Astrocyte (in vitro differentiated cells and primary cell): Measurements from ENCODE around the gene HS6ST1. TPM values are rescaled to one million over a fixed set of nuclear protein-coding genes. Genes with fewer than 3 reads are reported as not detected.

Experiments used
- DNase-seq: peaks from one replicate; pipeline ENCODE4 v3.0.0-alpha.2; 2010; ENCODE audit warnings: low read depth
- FAIRE-seq: peaks from 2 replicates; lab custom pipeline; 2011; peaks lifted over from hg19 to GRCh38; lab: Jason Lieb, UNC
- H2AFZ ChIP-seq: 2 replicates; pipeline ENCODE4 v1.6.0; 2012; ENCODE audit warnings: low read depth, low read length, inconsistent platforms
- H3K27ac ChIP-seq: 2 replicates; pipeline ENCODE4 v1.5.1; 2011; ENCODE audit warnings: low read depth, low read length, inconsistent platforms
- H3K27me3 ChIP-seq: 2 replicates; pipeline ENCODE4 v1.6.0; 2011; ENCODE audit warnings: low read length, inconsistent platforms; ENCODE audit not compliant: insufficient read depth
- H3K36me3 ChIP-seq: 2 replicates; pipeline ENCODE4 v1.5.1; 2011; ENCODE audit warnings: low read length, inconsistent platforms; ENCODE audit not compliant: insufficient read depth
- H3K4me1 ChIP-seq: 2 replicates; pipeline ENCODE4 v1.5.1; 2011; ENCODE audit warnings: low read length, inconsistent platforms; ENCODE audit not compliant: insufficient read depth
- H3K4me2 ChIP-seq: 2 replicates; pipeline ENCODE4 v1.6.0; 2012; ENCODE audit warnings: low read length, inconsistent platforms
- H3K4me3 ChIP-seq: 2 replicates; pipeline ENCODE4 v1.5.1; 2011; ENCODE audit warnings: low read depth, mild to moderate bottlenecking, low read length, inconsistent platforms; ENCODE audit not compliant: insufficient read depth
- H3K79me2 ChIP-seq: 2 replicates; pipeline ENCODE4 v1.6.0; 2012; ENCODE audit warnings: mild to moderate bottlenecking, low read length, inconsistent platforms; ENCODE audit not compliant: insufficient read depth
- H3K9ac ChIP-seq: 2 replicates; pipeline ENCODE4 v1.6.0; 2012; ENCODE audit warnings: mild to moderate bottlenecking, low read length, inconsistent platforms
- H3K9me3 ChIP-seq: 2 replicates; pipeline ENCODE4 v1.5.1; 2012; ENCODE audit warnings: low read depth, mild to moderate bottlenecking, low read length, inconsistent platforms; ENCODE audit not compliant: insufficient read depth
- H4K20me1 ChIP-seq: 2 replicates; pipeline ENCODE4 v1.6.0; 2012; ENCODE audit warnings: low read length, inconsistent platforms; ENCODE audit not compliant: insufficient read depth
- H3K27ac Mint-ChIP-seq: one replicate; pipeline ENCODE4 v1.8.0; 2021; ENCODE audit warnings: mild to moderate bottlenecking, mixed read lengths; ENCODE audit not compliant: unreplicated experiment
- H3K27me3 Mint-ChIP-seq: one replicate; pipeline ENCODE4 v1.8.0; 2021; ENCODE audit warnings: low read depth, mixed read lengths; ENCODE audit not compliant: unreplicated experiment
- H3K36me3 Mint-ChIP-seq: one replicate; pipeline ENCODE4 v1.8.0; 2021; ENCODE audit warnings: low read depth, mixed read lengths; ENCODE audit not compliant: unreplicated experiment
- H3K4me1 Mint-ChIP-seq: one replicate; pipeline ENCODE4 v1.8.0; 2021; ENCODE audit warnings: low read depth, mixed read lengths; ENCODE audit not compliant: unreplicated experiment
- H3K4me3 Mint-ChIP-seq: one replicate; pipeline ENCODE4 v1.8.0; 2021; ENCODE audit warnings: mild to moderate bottlenecking, moderate library complexity, mixed read lengths; ENCODE audit not compliant: unreplicated experiment
- H3K9me3 Mint-ChIP-seq: one replicate; pipeline ENCODE4 v1.8.0; 2021; ENCODE audit warnings: mild to moderate bottlenecking, mixed read lengths; ENCODE audit not compliant: unreplicated experiment
- CTCF ChIP-seq: IDR thresholded peaks from 2 replicates; pipeline ENCODE4 v1.5.1; 2011; ENCODE audit warnings: low read depth, mild to moderate bottlenecking, inconsistent platforms, low read length, moderate library complexity; ENCODE audit not compliant: insufficient read depth
- EZH2 ChIP-seq: IDR thresholded peaks from 2 replicates; pipeline ENCODE4 v1.6.1; 2012; ENCODE audit warnings: mild to moderate bottlenecking, low read length, inconsistent platforms; ENCODE audit not compliant: insufficient read depth
- total RNA-seq: library from RNA; stranded (reverse); gene quantifications from 2 replicates; pipeline ENCODE4 v1.2.1, GENCODE V29; 2021

Gene HS6ST1
- total RNA-seq, 1 donor from 2014 or later = 20.5 TPM

GRCh38 chr2:128293426-128293755 is 25.3 kb downstream of the HS6ST1 start:
- FAIRE-seq (no peak), DNase-seq (no peak)
- no peaks in the 10 kb centered on the region for H3K9me3 ChIP-seq
- no peak overlapping the region for H2AFZ ChIP-seq
- Mint-ChIP-seq H3K4me1 (no peaks in the 10 kb centered on the region), H3K27ac (no peak overlapping the region), H3K36me3 (peaks cover 5% of the 10 kb centered on the region), H3K4me3 (no peak overlapping the region), H3K27me3 (no peaks in the 10 kb centered on the region), H3K9me3 (peaks cover 11% of the 10 kb centered on the region)
- H3K27me3 ChIP-seq = no peaks in the 10 kb centered on the region
- no peaks in the 10 kb centered on the region for H3K4me1 ChIP-seq
- no peak overlapping the region for H3K27ac ChIP-seq
- H3K4me2 ChIP-seq = no peak overlapping the region
- peaks cover 65% of the 10 kb centered on the region for H4K20me1 ChIP-seq
- TF ChIP-seq EZH2 = no peak
- TF ChIP-seq CTCF = no peak
- H3K9ac ChIP-seq = no peak overlapping the region
- H3K4me3 ChIP-seq = no peak overlapping the region
- H3K79me2 ChIP-seq = peaks cover 75% of the 10 kb centered on the region
- H3K36me3 ChIP-seq = no peaks in the 10 kb centered on the region

DNA sequence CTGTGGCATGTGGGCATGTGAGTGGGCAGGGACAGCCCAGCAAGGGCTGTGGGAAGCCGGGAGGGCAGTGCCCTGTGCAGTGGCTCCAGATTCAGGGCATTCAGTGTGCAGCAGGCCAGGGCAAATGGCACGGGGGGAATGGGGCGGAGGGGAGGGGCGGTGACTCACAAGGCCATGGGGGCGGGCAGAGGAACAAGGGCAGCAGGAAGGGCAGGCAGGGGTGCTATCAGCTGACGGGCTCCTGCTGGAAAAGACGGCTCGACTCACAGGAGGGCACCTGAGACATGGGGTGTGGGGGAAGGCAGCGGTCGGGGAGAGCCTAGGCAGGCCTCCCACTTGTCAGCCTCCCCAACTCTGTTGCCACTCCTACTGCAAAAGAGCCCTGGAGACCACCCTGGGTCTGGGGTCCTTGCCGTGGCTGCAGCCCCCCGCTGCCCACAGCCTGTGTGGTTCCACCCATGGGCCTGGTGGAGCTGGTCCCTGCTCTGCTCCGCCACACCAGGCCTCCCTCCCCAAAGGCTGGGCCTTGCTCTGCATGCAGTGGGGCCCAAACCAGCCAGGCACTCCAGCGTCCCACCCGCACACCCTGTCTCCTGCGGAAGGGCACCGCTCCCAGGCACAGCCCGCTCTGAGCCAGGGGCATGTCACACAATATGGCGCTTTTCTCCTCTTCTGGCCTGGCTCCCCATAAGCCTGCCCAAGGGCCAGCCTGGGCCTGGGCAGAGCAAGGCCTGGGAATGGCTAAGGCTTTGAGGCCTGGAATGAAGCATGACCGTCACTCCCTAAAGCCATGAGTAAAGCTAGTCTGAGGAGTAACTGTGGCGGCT is 25.9 kb downstream of the HS6ST1 start:
- no peak overlapping the region for H2AFZ ChIP-seq
- H3K27me3 ChIP-seq = no peaks in the 10 kb centered on the region
- no peaks in the 10 kb centered on the region for H3K4me1 ChIP-seq
- no peak overlapping the region for H3K4me3 Mint-ChIP-seq
- no peak overlapping the region for H3K9ac ChIP-seq
- DNase-seq (no peak), FAIRE-seq (no peak)
- H4K20me1 ChIP-seq = peaks cover 69% of the 10 kb centered on the region
- H3K4me1 Mint-ChIP-seq = no peaks in the 10 kb centered on the region
- peaks cover 73% of the 10 kb centered on the region for H3K79me2 ChIP-seq
- TF ChIP-seq CTCF (no peak), EZH2 (no peak)
- H3K27me3 Mint-ChIP-seq = no peaks in the 10 kb centered on the region
- H3K4me3 ChIP-seq = no peak overlapping the region
- no peaks in the 10 kb centered on the region for H3K9me3 ChIP-seq
- peaks cover 5% of the 10 kb centered on the region for H3K36me3 Mint-ChIP-seq
- H3K27ac ChIP-seq = no peak overlapping the region
- H3K4me2 ChIP-seq = no peak overlapping the region
- no peak overlapping the region for H3K27ac Mint-ChIP-seq
- H3K36me3 ChIP-seq = no peaks in the 10 kb centered on the region
- H3K9me3 Mint-ChIP-seq = peaks cover 9% of the 10 kb centered on the region

DNA sequence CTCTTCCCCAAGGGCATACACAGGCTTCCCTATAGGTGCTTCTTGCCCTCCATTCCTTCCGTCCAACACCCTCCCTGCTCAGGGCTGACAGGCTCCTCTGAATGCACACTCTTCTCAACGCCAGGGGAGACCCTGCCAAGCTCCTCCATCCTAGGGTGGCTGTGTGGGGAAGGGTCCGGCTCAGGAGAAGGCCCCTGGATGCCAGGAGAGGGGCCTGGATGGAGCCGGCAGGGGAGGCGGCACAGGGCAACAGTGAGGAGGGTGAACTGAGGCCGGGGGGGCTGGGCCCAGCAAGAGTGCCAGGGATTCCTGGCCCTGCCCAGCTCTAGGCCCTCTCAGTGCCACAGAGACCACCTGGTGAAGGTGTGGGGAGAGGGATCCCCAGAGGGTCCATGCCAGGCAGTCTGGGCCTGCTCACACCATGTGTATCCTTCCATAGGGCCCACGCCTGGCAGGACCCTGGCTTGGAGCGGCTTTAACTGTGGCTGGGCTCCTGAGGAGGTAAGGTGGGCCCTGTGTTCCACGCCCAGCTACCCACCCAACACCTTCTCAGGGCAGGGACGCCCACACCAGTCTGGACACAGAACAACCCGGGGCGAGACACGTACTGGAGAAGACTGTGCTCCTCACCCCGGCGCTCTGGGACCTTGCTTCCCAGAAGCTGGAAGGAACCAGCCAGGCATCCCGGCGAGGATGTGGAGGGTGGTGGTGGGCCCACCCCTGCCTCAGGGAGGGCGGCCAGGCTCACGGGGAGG is 26.6 kb downstream of the HS6ST1 start:
- Mint-ChIP-seq H3K4me1 (no peaks in the 10 kb centered on the region), H3K9me3 (peaks cover 9% of the 10 kb centered on the region), H3K27ac (no peak overlapping the region), H3K4me3 (no peak overlapping the region), H3K27me3 (no peaks in the 10 kb centered on the region), H3K36me3 (peaks cover 5% of the 10 kb centered on the region)
- Histone ChIP-seq H3K27ac (no peak overlapping the region), H3K4me1 (no peaks in the 10 kb centered on the region), H3K36me3 (no peaks in the 10 kb centered on the region), H3K9me3 (no peaks in the 10 kb centered on the region), H2AFZ (no peak overlapping the region), H3K9ac (no peak overlapping the region), H3K27me3 (no peaks in the 10 kb centered on the region), H3K4me2 (no peak overlapping the region), H4K20me1 (peaks cover 68% of the 10 kb centered on the region), H3K4me3 (no peak overlapping the region), H3K79me2 (peaks cover 72% of the 10 kb centered on the region)
- DNase-seq (no peak), FAIRE-seq (no peak)
- no peak for TF ChIP-seq CTCF
- no peak for TF ChIP-seq EZH2
